Suprapubic skin (tissue), 4 donors: Measurements from ENCODE around the gene CDK18.

Experiments used
- EP300 ChIP-seq: sonication (generic); formaldehyde crosslinking; IDR thresholded peaks from one replicate; pipeline ENCODE4 v1.6.1; 2017; ENCODE audit warnings: antibody characterized with exemption
- POLR2A ChIP-seq, 2 donors: fragments of 450-650 bp; IDR thresholded peaks; one replicate each; pipeline ENCODE4 v1.6.1; 2017; ENCODE audit warnings: antibody characterized with exemption in 2 of 2, mild to moderate bottlenecking in 2 of 2, moderate library complexity in 2 of 2
- POLR2AphosphoS5 ChIP-seq, 3 donors: sonication (generic); formaldehyde crosslinking; IDR thresholded peaks; one replicate each; pipeline ENCODE4 v1.6.1; 2017; ENCODE audit warnings: antibody characterized with exemption in 3 of 3
- TF ChIP-seq, protein P1 (sequence below), 2 donors: fragments of 200-600 bp in 1 of 2; fragments of 450-650 bp in 1 of 2; sonication (generic) in 1 of 2; IDR thresholded peaks; one replicate each; pipeline ENCODE4 v1.5.1; 2016 to 2019; ENCODE audit warnings: antibody characterized with exemption in 2 of 2, mild to moderate bottlenecking in 1 of 2, moderate library complexity in 1 of 2

DNA sequence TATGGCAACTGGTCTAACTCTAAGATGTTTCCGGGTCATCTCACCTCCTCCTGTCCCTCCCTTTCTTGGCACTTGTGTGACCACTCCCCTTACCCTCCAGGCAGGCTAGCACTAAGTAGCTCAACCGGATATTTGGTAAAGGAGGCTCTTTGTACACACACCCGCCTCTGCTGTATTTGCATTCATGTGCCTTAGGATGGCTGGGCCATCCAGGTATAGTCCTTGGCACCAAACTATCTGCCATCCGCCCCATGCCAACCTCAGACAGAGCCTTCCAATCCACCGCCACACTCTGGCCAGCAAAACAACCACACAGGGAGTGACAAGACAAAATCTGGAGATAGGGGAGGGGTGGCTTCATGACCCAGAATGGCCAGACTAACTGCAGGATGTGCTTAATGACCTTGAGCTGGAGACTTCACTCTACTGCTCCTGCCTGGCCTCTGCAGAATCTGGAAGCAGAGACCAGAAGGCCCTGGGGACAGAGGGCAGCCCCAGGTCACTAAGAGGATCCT lies 59.5 kb downstream of the CDK18 start:
- TF ChIP-seq, protein P1, sequence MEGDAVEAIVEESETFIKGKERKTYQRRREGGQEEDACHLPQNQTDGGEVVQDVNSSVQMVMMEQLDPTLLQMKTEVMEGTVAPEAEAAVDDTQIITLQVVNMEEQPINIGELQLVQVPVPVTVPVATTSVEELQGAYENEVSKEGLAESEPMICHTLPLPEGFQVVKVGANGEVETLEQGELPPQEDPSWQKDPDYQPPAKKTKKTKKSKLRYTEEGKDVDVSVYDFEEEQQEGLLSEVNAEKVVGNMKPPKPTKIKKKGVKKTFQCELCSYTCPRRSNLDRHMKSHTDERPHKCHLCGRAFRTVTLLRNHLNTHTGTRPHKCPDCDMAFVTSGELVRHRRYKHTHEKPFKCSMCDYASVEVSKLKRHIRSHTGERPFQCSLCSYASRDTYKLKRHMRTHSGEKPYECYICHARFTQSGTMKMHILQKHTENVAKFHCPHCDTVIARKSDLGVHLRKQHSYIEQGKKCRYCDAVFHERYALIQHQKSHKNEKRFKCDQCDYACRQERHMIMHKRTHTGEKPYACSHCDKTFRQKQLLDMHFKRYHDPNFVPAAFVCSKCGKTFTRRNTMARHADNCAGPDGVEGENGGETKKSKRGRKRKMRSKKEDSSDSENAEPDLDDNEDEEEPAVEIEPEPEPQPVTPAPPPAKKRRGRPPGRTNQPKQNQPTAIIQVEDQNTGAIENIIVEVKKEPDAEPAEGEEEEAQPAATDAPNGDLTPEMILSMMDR (IDR thresholded peaks at IDR 0.05): no peak
- TF ChIP-seq POLR2A (IDR thresholded peaks at IDR 0.05) (no peak), POLR2AphosphoS5 (IDR thresholded peaks at IDR 0.05) (no peak), EP300 (no peak)
